Left lung (tissue), 10 donors: ENCODE results near the gene ELFN1. TPM values are rescaled to one million over a fixed set of nuclear protein-coding genes. Genes with fewer than 3 reads are reported as not detected.
A peak's percentile ranks its signal among the peaks of the same experiment; 100 is the strongest.

Source experiments
- ATAC-seq: fragments of 200-7000 bp; cut with Tn5 transposase; one replicate; pipeline ENCODE4 v1.9.1; 2020; ENCODE audit warnings: moderate library complexity
- DNase-seq, 4 donors: peaks; one replicate each; pipeline ENCODE4 v3.0.0-alpha.2; 2013 to 2020
- H3K27ac ChIP-seq, 2 donors: fragments of 200-600 bp; sonication (generic) in 1 of 2; one replicate each; pipeline versions ENCODE4 v1.5.0 to v1.8.0; 2020 to 2021
- H3K27me3 ChIP-seq, 2 donors: fragments of 200-600 bp; sonication (generic) in 1 of 2; one replicate each; pipeline versions ENCODE4 v1.5.0 to v1.8.0; 2020 to 2021
- H3K36me3 ChIP-seq, 2 donors: fragments of 200-600 bp; sonication (generic) in 1 of 2; one replicate each; pipeline versions ENCODE4 v1.5.0 to v1.8.0; 2020 to 2021
- H3K4me1 ChIP-seq, 2 donors: fragments of 200-600 bp; one replicate each; pipeline ENCODE4 v1.8.0; 2021
- H3K4me3 ChIP-seq, 2 donors: fragments of 200-600 bp; sonication (generic) in 1 of 2; one replicate each; pipeline versions ENCODE4 v1.5.0 to v1.8.0; 2020 to 2021; ENCODE audit warnings: mild to moderate bottlenecking in 1 of 2
- H3K9me3 ChIP-seq, 2 donors: fragments of 200-600 bp; sonication (generic) in 1 of 2; one replicate each; pipeline versions ENCODE4 v1.5.0 to v1.8.0; 2020 to 2021
- intact Hi-C, 2 donors: fragments of 100-400 bp; cut with DNase I; formaldehyde crosslinking; loops; one replicate each; pipeline versions ENCODE4 v1.11.2 to v1.14.2; 2022
- polyA plus RNA-seq, 6 donors: library from polyadenylated mRNA; unstranded; fragments of 120-200 nt; gene quantifications; one replicate each; pipeline ENCODE4 v1.2.1, GENCODE V29; 2013; ENCODE audit not compliant: insufficient read length in 6 of 6
- total RNA-seq, 2 donors: library from RNA; stranded (reverse); fragmentation: NEBNext Ultra II Directional; extraction: Animal tissue kit (Norgen Biotek cat#: 25700); gene quantifications; one replicate each; pipeline ENCODE4 v1.2.1, GENCODE V29; 2021
- TF ChIP-seq, protein P1 (sequence below), 2 donors: fragments of 200-600 bp; sonication (generic) in 1 of 2; IDR thresholded peaks; one replicate each; pipeline versions ENCODE4 v1.5.0 to v1.8.0; 2021; ENCODE audit warnings: antibody characterized with exemption in 2 of 2
- donor health status: DM: no; HTN: yes; CAD: no.
- donor health status: DM: no; HTN: no; CAD: no.

The ELFN1 gene
- total and polyA plus RNA-seq, 8 donors, result 1.5 to 4.0 (median 2.7) TPM

GRCh38 chr7:1679326-1679965 lies 9.4 kb downstream of the ELFN1 start:
- Histone ChIP-seq H3K4me3 (no peak overlapping the region), H3K9me3 (peaks cover 0 to 22% of the 10 kb centered on the region in 2 donors), H3K36me3 (no peaks in the 10 kb centered on the region), H3K27ac (no peak overlapping the region), H3K4me1 (no peaks in the 10 kb centered on the region), H3K27me3 (peaks cover 5 to 57% of the 10 kb centered on the region in 2 donors)
- TF ChIP-seq, protein P1, sequence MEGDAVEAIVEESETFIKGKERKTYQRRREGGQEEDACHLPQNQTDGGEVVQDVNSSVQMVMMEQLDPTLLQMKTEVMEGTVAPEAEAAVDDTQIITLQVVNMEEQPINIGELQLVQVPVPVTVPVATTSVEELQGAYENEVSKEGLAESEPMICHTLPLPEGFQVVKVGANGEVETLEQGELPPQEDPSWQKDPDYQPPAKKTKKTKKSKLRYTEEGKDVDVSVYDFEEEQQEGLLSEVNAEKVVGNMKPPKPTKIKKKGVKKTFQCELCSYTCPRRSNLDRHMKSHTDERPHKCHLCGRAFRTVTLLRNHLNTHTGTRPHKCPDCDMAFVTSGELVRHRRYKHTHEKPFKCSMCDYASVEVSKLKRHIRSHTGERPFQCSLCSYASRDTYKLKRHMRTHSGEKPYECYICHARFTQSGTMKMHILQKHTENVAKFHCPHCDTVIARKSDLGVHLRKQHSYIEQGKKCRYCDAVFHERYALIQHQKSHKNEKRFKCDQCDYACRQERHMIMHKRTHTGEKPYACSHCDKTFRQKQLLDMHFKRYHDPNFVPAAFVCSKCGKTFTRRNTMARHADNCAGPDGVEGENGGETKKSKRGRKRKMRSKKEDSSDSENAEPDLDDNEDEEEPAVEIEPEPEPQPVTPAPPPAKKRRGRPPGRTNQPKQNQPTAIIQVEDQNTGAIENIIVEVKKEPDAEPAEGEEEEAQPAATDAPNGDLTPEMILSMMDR (IDR thresholded peaks at IDR 0.05), result no peak
- ATAC-seq (no peak), DNase-seq (peak in 2 of 4 donors; percentile 19 to 72)
- intact Hi-C loops, result no loop called here

GRCh38 chr7:1679966-1680730 lies 10.1 kb downstream of the ELFN1 start:
- Histone ChIP-seq H3K4me1 (no peaks in the 10 kb centered on the region), H3K9me3 (peaks cover 0 to 29% of the 10 kb centered on the region in 2 donors), H3K27ac (no peak overlapping the region), H3K4me3 (no peak overlapping the region), H3K36me3 (no peaks in the 10 kb centered on the region), H3K27me3 (peaks cover 5 to 50% of the 10 kb centered on the region in 2 donors)
- peak in 2 of 4 donors; percentile 20 to 54 for DNase-seq
- ATAC-seq, result no peak
- TF ChIP-seq, protein P1 (IDR thresholded peaks at IDR 0.05), result no peak
- intact Hi-C loops, result no loop called here

DNA sequence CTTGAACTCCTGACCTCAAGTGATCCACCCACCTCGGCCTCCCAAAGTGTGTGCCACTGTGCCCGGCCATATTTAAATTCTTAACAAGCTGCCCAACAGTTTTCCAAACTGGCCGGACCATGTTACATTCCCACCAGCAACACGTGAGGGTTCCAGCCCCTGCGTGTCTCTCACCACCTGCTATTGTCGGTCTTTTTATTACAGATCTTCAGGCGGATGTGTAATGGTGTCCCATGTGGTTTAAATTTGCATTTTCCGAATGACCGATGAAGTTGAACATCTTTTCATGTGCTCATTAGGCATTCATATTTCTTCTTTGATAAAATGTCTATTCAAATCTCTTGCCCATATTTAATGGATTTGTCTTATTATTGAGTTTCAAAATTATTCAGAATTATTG lies 11.5 kb downstream of the ELFN1 start:
- Histone ChIP-seq H3K36me3 (no peaks in the 10 kb centered on the region), H3K4me3 (no peak overlapping the region), H3K9me3 (peaks cover 0 to 34% of the 10 kb centered on the region in 2 donors), H3K27ac (no peak overlapping the region), H3K27me3 (peaks cover 0 to 36% of the 10 kb centered on the region in 2 donors), H3K4me1 (no peaks in the 10 kb centered on the region)
- DNase-seq (peak in 1 of 4 donors; percentile 29), ATAC-seq (no peak)
- intact Hi-C loops, result no loop called here
- TF ChIP-seq, protein P1 (IDR thresholded peaks at IDR 0.05), result no peak

DNA sequence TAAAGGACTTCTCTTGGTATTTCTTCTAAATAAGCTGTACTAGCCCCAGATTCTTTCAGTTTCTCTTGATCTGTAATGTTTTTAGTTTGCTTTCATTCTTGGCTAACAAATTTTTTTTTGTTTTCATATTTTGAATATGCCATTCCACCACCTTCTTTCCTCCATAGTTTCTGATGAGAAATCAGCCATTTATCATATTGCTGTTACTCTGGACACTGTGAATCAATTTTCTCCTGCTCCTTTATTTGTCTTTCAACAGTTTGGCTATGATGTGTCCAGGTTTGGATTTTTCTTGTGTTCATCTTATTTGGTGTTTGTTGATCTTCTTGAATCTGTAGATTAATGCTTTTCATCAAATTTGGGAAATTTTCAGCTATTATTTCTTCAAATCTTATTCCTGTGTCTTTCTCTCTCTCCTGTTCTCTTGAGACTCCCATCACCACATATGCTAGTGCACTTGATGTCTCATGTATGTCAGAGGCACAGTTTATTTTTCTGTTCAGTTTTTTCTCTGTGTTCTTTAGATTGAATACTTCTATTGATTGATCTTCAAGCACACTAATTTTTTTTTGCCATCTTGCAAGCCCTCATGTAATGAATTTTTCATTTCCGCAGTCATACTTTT lies 15.0 kb downstream of the ELFN1 start:
- DNase-seq, result no peak
- intact Hi-C loops, result no loop called here
- Histone ChIP-seq H3K27ac (no peak overlapping the region), H3K4me3 (no peak overlapping the region), H3K4me1 (no peaks in the 10 kb centered on the region), H3K36me3 (no peaks in the 10 kb centered on the region), H3K27me3 (peaks cover 0 to under 1% of the 10 kb centered on the region in 2 donors), H3K9me3 (peaks cover 0 to 34% of the 10 kb centered on the region in 2 donors)
- TF ChIP-seq, protein P1 (IDR thresholded peaks at IDR 0.05), result no peak
- ATAC-seq, result no peak

GRCh38 chr7:1688542-1688941 lies 18.5 kb downstream of the ELFN1 start:
- TF ChIP-seq, protein P1 (IDR thresholded peaks at IDR 0.05), result no peak
- Histone ChIP-seq H3K9me3 (peaks cover 0 to 21% of the 10 kb centered on the region in 2 donors), H3K36me3 (no peaks in the 10 kb centered on the region), H3K4me3 (no peak overlapping the region), H3K27me3 (peaks cover 0 to 22% of the 10 kb centered on the region in 2 donors), H3K27ac (no peak overlapping the region), H3K4me1 (no peaks in the 10 kb centered on the region)
- intact Hi-C loops, result no loop called here
- no peak for DNase-seq
- no peak for ATAC-seq
